Renal cortical epithelial cell (primary cell): ENCODE measurements around the gene HOXC10. TPM values are rescaled to one million over a fixed set of nuclear protein-coding genes. Genes with fewer than 3 reads are reported as not detected.

Experiments
- DNase-seq: peaks from one replicate; pipeline ENCODE4 v3.0.0-alpha.2; 2011; ENCODE audit warnings: low read depth
- total RNA-seq: library from RNA; depleted of rRNA; stranded (reverse); fragments of >200 nt; gene quantifications from 2 replicates; pipeline ENCODE4 v1.2.3, GENCODE V29; 2014

HOXC10 gene
- total RNA-seq, 1 donor from 2014 or later, result 15.3 TPM

DNA sequence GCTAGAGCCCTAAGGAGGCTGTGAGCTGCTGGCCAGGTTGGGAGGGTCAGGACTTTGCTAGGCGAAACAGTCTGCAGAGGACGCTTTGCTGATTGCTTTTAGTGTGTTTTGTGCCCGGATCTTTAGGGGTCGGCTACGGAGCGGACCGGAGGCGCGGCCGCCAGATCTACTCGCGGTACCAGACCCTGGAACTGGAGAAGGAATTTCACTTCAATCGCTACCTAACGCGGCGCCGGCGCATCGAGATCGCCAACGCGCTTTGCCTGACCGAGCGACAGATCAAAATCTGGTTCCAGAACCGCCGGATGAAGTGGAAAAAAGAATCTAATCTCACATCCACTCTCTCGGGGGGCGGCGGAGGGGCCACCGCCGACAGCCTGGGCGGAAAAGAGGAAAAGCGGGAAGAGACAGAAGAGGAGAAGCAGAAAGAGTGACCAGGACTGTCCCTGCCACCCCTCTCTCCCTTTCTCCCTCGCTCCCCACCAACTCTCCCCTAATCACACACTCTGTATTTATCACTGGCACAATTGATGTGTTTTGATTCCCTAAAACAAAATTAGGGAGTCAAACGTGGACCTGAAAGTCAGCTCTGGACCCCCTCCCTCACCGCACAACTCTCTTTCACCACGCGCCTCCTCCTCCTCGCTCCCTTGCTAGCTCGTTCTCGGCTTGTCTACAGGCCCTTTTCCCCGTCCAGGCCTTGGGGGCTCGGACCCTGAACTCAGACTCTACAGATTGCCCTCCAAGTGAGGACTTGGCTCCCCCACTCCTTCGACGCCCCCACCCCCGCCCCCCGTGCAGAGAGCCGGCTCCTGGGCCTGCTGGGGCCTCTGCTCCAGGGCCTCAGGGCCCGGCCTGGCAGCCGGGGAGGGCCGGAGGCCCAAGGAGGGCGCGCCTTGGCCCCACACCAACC is 44.8 kb downstream of the HOXC10 start:
- DNase-seq, result no peak

DNA sequence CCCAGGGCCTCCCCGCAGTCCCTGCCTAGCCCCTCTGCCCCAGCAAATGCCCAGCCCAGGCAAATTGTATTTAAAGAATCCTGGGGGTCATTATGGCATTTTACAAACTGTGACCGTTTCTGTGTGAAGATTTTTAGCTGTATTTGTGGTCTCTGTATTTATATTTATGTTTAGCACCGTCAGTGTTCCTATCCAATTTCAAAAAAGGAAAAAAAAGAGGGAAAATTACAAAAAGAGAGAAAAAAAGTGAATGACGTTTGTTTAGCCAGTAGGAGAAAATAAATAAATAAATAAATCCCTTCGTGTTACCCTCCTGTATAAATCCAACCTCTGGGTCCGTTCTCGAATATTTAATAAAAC is 45.5 kb downstream of the HOXC10 start:
- DNase-seq, result no peak

DNA sequence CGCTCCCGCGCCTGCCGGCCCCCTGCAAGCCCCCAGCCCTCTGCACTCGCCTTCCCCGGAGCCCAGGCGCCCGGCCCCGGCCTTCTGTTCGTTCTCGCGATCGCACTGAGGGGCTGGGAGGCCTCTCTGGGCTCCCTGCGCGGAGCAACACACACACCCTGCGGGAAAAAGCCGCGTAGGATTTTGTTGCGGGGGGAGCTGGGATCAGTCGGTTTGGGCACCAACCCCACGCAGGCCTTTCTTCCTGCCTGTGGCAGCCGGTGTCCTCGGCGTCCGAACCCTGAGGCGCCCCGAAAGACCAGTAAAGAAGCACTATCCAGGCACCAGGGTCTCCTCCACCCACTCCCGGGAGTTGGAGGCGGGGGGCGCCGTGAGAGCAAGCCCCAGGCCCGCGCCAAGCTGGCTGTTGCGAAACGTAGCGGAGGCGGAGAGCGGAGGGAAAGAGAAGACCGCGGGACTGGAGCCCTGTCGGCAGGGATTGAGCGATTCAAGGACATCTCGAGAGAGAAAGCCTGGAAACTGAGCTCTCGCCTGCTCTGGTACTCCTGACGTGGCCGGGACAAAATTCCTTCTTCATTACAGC is 46.0 kb downstream of the HOXC10 start:
- DNase-seq, result no peak

DNA sequence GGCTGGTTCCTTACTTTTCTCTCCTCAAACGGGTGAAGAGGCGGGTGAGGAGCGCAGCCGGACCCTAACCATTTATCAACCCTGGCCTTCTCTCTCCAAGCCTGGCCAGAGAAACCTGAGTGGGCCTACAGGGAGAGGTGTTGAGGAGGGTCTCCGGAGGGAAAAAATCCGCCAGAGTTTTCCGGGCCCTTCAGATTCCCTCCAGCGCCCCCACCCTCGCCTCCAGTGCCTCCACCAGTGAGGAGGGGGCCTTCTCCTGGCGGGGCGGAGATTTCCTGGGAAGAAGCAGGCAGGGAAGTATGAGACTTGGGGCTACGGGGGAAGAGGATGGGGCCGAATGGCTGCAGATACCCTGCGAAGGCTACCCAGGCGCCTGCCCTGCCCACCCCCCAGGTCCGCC is 46.5 kb downstream of the HOXC10 start:
- no peak for DNase-seq

DNA sequence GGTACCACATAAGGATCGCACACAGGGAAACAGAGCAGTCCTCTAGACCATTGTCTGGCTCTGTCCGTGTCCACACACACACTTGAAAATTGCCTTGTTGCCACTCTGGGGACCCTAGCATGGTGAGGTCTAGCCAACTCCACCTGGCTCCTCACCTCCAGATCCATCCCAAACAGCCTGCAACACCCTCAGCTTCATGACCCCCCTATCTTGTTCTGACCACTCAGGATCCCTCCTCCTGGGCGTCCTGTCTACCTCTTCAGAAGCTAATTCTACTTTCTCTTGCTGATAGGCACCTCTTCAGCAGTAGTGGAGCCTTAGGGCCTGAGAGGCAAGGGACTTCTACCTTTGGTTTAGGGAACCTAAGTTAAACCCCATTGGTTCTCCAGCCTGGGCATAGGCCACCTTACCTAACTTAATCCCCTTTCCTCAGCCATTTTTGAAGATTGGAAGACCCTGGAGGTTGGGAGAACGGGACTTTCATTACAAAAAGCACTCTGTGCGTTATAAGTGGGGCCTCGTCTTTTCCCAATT is 47.2 kb downstream of the HOXC10 start:
- DNase-seq, result no peak

DNA sequence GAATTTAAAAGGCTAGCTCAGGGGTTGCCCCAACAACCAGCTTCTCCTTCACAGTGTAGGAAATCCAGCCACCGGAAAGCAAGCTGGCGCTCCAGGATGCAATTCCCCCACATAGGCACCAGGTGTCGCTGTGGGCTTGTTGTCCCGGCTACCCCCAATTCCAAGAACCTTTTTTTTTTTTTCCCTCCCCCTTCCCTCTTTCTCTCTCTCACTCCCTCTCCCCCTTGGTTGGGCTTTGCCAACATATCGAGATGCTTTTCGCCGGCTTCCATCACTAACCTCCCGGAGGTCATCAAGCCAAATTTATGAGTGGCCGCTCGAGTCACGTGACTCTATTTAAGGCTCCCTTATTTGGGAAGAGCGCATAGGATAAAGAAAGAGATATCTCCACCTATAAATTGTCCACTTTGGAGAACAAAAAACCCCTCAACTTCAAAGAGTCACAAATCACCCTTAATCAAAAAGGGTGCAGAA is 47.7 kb downstream of the HOXC10 start, which contains the start of gene HOXC5:
Gene HOXC5, plus strand, starts transcription at position 424 of the 474 bp plus-strand sequence. CDS start 73 bp downstream, outside the sequence.
- DNase-seq, result peak; percentile 73

DNA sequence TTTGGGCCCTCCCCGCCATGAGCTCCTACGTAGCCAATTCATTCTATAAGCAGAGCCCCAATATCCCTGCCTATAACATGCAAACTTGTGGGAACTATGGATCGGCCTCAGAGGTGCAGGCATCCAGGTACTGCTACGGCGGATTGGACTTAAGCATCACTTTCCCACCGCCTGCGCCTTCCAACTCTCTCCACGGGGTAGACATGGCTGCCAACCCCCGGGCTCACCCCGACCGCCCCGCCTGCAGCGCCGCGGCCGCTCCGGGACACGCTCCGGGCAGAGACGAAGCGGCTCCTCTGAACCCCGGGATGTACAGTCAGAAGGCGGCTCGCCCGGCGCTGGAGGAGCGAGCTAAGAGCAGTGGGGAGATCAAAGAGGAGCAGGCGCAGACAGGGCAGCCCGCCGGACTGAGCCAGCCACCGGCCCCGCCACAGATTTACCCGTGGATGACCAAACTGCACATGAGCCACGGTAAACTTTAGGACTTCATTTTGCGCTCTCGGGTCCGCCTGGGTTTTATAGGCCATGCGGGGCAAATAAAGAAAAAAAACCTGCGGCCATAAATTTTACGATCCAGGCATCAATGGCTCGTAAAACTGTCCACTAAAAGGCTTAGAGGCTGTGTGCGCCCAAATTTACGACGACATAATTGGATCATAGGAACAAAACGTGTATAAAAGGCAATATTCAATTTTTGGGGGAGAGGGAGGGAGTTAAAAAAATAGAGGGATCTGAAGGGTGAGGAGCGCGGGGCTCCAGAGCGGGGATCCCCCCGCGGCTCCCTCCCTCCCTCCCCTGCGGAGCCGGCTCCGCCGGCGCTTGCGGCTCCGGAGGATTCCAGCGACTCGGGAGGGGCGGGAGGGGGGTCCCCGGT is 48.4 kb downstream of the HOXC10 start:
- DNase-seq, result no peak

DNA sequence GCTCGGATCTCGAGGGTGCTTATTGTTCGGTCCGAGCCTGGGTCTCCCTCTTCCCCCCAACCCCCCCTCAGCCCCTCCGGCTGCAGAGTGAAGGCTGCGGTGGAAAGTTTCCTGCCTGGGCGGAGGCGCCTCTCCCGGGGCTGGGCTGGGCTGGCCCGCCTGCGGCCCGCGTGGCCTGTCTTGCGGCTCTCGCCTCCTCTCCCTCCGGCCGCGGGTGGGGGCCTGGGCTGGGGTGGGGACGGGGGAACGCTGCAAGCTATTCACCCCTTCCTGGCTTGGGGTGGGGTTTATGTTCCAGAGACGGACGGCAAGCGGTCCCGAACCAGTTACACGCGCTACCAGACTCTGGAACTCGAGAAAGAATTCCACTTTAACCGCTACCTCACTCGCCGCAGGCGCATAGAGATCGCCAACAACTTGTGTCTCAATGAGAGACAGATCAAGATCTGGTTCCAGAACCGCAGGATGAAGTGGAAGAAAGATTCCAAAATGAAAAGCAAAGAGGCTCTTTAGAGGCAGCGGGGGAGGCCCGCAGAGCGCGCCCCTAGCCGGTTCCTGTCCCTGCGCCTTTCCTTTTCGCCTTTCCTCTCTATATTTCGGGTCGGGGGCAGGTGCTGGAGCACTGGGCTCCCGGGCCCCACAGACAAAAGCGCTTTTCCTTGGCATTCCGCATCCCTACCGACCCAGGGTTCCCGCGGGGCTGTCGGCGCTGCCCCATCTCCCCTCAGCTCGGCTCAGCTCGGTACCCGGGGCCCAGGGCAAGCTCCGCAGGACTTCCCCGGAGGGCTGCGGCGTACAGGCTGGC is 49.2 kb downstream of the HOXC10 start:
- peak; percentile 33 for DNase-seq

DNA sequence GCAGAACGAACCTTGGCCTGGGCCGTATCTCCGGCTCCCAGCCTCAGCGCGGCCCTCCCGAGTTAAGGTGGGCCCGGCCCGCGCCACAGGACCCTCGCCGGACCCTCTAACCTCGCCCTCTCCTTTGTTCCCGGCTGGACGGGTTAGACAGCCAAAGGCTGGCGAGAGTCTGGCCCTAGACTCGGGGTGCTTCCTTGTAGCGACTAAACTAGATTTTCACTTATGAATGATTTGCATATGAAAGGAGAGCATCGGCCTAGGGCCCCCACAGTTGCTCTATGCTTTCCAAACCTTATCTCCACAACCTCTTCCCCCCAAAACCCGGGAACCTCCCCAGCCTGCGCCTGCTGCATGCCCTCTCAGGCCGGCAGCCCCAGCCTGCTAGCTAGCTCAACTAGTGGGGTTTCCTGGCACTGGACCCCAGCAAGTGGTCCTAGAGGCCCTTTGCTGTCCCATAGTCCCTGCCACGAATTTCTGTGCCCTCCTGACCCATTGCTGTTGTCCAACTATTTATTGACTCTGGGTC is 49.9 kb downstream of the HOXC10 start:
- no peak for DNase-seq

DNA sequence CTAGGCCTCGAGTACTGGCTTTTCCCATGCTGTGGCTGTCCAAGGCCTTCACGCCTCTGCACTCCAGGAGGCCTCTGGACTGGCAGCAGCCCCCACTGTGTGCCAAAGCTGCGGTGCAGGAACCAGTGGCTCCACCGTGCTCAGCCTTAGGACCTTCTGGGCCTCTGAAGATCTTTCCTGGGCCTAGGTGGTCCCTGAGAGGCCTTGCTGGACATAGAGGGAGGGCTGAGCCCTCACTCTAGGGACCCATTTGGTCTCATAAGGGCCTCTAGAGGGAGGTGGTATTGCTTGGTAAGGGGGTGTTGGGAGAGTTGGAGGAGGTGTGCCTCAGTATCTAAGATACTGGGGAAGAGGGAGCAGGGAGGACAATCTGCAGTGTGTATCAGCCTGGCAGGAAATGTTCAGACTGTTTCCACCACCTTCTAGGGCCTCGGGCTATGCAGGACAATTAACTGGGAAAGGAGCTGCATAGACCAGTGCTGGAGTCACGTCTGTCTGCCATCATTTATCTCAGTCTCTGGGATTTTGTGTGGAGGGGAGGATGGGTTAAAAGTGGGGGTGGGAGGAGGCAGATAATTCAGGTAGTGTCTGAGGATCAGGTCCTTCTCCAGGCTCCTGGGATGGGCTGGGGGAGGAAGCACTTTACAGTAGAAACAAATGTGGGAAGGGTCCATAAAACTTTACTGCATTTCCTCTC is 50.8 kb downstream of the HOXC10 start:
- DNase-seq, result no peak

DNA sequence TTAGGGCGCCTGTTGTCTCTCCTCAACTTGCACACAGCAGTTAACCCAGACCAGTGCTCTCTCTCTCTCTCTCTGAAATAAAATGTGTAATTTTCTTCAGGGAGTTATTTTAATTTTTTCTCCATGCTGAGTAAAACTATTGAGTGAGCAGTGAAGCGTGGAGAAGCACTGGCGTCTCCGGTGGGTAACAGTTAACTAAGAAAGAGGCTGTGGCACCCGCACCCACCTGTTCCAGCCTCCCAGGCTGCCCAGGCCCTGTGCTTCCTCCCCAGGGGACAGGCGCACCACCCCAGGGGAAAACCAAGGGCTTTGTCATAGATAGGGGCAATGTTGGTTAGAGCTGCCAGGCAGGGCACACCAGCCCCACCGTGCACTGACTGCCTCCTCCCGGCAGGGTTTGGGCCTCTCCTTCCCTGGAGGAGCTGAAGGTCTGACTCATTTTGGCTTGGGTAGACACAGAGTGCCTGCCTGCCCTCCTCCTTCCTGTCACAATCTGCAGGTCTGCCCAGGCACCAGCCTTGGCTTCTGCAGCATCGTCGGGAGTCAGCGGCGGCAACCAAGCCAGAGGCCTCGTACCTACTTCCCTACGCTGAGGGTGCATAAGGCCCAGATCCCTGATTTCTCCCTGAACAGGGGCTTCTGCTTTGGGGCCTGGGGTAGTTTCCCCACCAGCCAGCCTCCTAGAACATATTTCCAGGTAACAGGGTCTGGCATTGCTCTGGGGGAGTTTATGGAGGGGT is 51.8 kb downstream of the HOXC10 start:
- DNase-seq, result peak; percentile 88

DNA sequence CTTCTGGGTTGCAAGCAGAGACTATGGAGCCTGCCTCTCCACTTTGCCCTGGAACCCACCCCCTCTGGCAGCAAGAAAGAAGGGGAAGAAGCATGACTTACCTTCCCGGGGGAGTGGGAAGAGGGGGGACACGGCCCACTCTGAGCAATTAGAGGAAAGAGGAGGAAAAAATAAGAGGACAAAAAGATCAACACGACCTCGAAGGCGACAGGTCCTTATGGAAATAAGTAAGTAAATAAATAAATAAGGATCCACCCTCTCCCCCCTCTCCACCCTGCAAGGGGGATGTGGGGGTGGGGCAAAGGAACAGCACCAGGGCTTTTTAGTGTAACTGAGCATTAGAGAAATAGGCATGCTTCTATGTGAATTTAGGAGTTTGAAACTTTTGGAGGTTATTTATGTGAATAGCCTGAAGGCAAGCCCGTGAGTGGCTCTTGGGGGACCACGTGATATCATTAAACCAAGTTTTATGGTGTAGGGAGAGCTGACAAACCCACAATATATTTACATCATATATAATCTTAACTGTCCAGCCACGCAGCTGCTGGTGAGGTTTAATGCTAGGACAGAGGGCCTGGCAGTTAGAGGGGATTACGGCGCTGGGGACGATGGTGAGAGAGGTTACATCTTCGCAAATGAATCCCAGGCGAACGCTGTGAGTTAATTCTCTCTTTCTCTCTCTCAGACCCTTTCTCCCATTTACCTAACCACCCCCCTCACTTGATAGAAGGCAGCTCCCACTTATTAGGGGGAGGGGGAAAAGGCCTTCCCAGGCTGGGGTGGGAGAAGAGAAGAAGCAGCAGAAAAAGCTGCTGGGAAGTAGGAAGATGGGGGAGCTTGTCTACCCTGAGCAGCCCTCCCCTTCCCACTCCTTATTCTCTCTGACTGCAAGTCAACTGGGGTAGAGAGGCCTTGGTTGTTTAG is 52.7 kb downstream of the HOXC10 start:
- no peak for DNase-seq

DNA sequence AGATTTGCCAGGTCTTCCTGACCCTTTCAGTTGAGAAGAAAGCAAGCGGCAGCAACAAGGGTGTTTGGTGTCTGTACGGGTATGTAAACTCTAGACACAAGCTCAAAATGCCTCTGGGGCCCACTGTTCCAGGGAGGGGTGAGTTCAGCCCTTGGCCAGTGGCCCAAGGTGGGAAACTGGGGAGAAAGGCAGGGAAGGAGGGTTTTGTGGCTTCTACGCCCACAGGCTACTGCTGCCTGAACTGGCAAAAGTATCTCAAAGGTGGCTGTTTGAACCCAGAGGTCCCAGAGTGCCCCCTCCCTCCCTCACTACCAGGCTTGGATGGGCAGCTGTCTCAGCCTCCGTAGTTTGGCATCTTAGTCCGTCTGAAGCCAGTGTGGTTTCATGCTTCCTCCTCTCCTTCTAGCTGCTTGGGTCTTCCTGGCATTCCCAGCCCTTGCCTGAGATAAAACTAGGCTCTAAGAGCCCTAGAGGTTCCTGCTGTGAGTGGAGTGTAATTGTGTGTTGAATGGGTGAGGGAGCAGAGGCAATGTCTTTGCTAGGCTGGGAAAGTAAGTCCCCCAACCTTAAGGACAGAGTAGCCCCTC is 53.4 kb downstream of the HOXC10 start:
- no peak for DNase-seq

DNA sequence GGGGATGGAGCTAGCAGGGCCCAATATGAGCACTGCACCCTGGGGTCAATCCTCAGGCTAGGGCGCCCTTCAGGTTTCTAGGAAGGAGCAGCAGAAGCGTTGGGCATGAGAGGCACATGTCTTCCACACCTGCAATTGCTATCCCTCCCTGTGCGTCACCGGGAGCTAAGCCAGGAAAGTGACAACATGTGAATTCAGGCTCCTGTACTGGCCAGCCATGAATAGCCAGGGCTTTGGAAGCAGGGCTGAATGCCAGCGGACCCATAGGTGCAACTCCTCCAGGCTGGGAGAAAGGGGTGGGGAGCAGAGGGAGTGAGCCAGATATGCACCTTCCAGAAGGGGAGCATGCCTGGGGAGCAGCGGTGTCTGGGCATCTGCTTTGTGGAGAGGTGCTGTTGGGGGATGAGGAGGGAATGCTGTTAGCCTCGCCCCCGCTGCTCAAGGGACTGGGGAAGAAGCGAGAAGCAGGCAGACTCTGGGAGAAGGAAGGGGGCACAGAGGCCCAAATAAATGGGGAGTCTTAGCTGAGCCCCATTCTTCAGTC is 54.0 kb downstream of the HOXC10 start:
- peak; percentile 58 for DNase-seq

DNA sequence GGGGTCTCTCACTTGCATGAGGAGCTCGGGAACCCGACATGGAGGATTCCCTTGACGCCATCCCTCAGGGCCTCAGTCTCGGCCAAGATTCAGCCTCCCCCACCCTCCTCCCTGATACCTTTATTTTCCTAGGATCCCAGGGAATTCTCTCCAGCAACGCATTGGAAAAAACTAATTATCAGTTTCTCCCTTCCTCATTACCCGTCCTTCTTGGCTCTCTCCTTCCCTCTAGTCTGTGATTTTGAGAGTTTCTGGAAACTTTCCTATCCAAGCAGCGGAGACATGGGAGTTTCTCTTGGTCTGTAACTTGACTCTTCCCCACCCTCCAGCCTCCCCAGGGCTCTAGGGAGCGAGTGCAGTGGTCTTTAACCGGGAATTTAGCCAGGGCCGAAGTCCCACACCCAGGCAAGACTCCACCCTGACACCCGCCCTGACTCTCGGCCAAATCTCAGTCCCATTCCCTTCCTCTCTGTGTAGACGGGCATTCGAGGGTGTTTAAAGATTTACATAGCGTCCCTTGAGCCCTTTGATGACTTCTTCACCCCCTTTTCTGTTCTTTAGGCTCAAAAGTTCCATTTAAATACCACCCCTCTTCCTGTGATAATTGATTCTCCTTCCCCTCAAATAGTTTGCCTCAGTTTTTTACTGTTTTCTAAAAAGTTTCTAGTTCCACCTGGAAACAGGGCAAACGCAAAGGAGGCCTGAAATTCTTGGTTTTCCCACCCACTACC is 54.6 kb downstream of the HOXC10 start:
- DNase-seq, result no peak
